PFSK-1 (cell line): ENCODE measurements around the gene LGALS1.

Experiments
- POLR2AphosphoS5 ChIP-seq: IDR thresholded peaks from 2 replicates; pipeline ENCODE4 v1.6.1; 2012; ENCODE audit warnings: low read depth, mild to moderate bottlenecking, control low read depth, low read length, moderate library complexity
- SIN3A ChIP-seq: IDR thresholded peaks from 2 replicates; pipeline ENCODE4 v1.6.1; 2012; ENCODE audit warnings: mild to moderate bottlenecking, low read length, moderate library complexity, borderline replicate concordance; ENCODE audit not compliant: insufficient read depth
- TAF1 ChIP-seq: IDR thresholded peaks from 2 replicates; pipeline ENCODE4 v1.6.1; 2012; ENCODE audit warnings: low read length, control low read depth, borderline replicate concordance; ENCODE audit not compliant: insufficient read depth
- TF ChIP-seq, protein P1 (sequence below), 2 experiments: IDR thresholded peaks; 2 replicates each; pipeline versions ENCODE4 v1.6.1 to v1.8.0; 2011 to 2012; ENCODE audit warnings: low read depth in 2 of 2, low read length in 2 of 2, control low read depth in 1 of 2, inconsistent platforms in 1 of 2, mild to moderate bottlenecking in 1 of 2, moderate library complexity in 1 of 2; ENCODE audit not compliant: insufficient read depth in 1 of 2

DNA sequence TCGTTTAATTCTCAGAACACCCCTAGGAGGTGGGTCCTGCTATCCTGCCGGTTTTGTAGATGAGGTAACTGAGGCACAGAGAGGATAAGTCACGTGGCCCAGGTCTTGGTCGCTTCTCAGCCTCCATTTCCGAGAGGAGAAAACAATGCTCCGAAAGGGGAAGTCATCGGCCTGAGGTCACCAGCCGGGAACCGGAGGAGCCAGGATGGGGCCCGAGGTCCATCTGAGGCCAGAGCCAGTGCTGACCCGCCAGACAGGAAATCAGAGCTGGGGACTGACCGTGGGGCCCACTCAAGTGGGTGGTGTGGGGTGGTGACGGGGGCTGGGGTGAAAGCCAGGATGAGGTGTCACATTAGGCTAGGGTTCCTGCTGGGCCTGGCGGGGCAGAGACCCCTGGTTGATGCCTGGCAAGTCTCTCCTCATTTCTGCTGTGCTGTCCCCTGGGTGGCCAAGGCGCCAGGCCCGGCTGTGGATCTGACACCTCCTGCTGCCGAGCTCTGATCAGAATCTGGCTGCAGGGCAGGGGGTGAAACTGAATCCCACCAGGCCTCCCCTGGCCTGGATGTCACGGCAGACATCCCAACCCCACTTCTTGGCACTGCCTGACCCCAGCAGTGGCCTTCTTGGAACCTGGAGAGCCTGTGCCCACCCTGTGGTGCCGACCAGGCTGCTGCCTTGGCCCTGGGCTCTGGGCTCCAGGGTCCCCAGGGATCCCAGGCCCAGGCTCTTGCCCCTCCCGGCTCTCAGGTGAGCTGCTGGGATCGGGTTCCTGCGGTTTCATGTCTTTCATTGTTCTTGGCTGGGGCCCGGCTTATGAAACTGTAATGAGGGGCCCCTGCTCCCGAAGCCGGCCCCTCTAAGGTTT lies 33.4 kb downstream of the LGALS1 start:
- no peak for TF ChIP-seq TAF1
- TF ChIP-seq, protein P1, sequence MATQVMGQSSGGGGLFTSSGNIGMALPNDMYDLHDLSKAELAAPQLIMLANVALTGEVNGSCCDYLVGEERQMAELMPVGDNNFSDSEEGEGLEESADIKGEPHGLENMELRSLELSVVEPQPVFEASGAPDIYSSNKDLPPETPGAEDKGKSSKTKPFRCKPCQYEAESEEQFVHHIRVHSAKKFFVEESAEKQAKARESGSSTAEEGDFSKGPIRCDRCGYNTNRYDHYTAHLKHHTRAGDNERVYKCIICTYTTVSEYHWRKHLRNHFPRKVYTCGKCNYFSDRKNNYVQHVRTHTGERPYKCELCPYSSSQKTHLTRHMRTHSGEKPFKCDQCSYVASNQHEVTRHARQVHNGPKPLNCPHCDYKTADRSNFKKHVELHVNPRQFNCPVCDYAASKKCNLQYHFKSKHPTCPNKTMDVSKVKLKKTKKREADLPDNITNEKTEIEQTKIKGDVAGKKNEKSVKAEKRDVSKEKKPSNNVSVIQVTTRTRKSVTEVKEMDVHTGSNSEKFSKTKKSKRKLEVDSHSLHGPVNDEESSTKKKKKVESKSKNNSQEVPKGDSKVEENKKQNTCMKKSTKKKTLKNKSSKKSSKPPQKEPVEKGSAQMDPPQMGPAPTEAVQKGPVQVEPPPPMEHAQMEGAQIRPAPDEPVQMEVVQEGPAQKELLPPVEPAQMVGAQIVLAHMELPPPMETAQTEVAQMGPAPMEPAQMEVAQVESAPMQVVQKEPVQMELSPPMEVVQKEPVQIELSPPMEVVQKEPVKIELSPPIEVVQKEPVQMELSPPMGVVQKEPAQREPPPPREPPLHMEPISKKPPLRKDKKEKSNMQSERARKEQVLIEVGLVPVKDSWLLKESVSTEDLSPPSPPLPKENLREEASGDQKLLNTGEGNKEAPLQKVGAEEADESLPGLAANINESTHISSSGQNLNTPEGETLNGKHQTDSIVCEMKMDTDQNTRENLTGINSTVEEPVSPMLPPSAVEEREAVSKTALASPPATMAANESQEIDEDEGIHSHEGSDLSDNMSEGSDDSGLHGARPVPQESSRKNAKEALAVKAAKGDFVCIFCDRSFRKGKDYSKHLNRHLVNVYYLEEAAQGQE (IDR thresholded peaks at IDR 0.05; ENCODE audit: insufficient read depth in 1 of 2, low read depth in 2 of 2, low read length in 2 of 2) = no peak
- TF ChIP-seq SIN3A = no peak
- no peak for TF ChIP-seq POLR2AphosphoS5
